Measurements from ENCODE around the gene TGM2. TPM values are rescaled to one million over a fixed set of nuclear protein-coding genes. Genes with fewer than 3 reads are reported as not detected.
"Not testable (repeated sequence)": the region's sequence is repeated elsewhere in the genome, so short reads cannot be mapped to it uniquely, and the experiment has no call there.

Gene TGM2
- total RNA-seq, 1 experiment from 2014 or later = 138 TPM

- peaks cover 31% of the 10 kb centered on the region for H3K4me1 ChIP-seq
- Mint-ChIP-seq H3K9me3 (ENCODE audit: unreplicated experiment) (peaks cover 2% of the 10 kb centered on the region), H3K36me3 (ENCODE audit: insufficient read depth, unreplicated experiment) (peaks cover 13% of the 10 kb centered on the region), H3K27ac (ENCODE audit: unreplicated experiment) (peak overlapping the region; percentile 15), H3K4me3 (ENCODE audit: unreplicated experiment) (no peak overlapping the region), H3K4me1 (ENCODE audit: low read depth, unreplicated experiment) (peaks cover 37% of the 10 kb centered on the region), H3K27me3 (ENCODE audit: insufficient read depth, unreplicated experiment) (no peaks in the 10 kb centered on the region)
- no peaks in the 10 kb centered on the region for H3K9me3 ChIP-seq
- H3K36me3 ChIP-seq (ENCODE audit: control insufficient read depth, insufficient read depth, low read length) = no peaks in the 10 kb centered on the region
- no peak overlapping the region for H3K4me3 ChIP-seq (ENCODE audit: low read depth, low read length)
- no peak for DNase-seq
- TF ChIP-seq, protein P1, sequence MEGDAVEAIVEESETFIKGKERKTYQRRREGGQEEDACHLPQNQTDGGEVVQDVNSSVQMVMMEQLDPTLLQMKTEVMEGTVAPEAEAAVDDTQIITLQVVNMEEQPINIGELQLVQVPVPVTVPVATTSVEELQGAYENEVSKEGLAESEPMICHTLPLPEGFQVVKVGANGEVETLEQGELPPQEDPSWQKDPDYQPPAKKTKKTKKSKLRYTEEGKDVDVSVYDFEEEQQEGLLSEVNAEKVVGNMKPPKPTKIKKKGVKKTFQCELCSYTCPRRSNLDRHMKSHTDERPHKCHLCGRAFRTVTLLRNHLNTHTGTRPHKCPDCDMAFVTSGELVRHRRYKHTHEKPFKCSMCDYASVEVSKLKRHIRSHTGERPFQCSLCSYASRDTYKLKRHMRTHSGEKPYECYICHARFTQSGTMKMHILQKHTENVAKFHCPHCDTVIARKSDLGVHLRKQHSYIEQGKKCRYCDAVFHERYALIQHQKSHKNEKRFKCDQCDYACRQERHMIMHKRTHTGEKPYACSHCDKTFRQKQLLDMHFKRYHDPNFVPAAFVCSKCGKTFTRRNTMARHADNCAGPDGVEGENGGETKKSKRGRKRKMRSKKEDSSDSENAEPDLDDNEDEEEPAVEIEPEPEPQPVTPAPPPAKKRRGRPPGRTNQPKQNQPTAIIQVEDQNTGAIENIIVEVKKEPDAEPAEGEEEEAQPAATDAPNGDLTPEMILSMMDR (IDR thresholded peaks at IDR 0.05; ENCODE audit: insufficient read depth in 1 of 2, low read depth in 1 of 2, low read length in 1 of 2, severe bottlenecking in 1 of 2, unreplicated experiment in 1 of 2) = peak; percentile 20 to 31
- no peaks in the 10 kb centered on the region for H3K27me3 ChIP-seq (replicated peaks; ENCODE audit: control insufficient read depth, insufficient read depth, low read length)
- intact Hi-C loops (cut with micrococcal nuclease; ENCODE audit: unreplicated experiment) = no loop called here
- ChIA-PET CTCF (no interaction called here), POLR2A (no interaction called here)
- BruUV-seq (replicated peaks) = no TSS peak
These were observed 58.6 kb downstream of the TGM2 start for GRCh38 chr20:38106461-38106860.

GRCh38 chr20:38104285-38104684 is 60.8 kb downstream of the TGM2 start:
- intact Hi-C loops (cut with micrococcal nuclease; ENCODE audit: unreplicated experiment) = no loop called here
- H3K4me1 ChIP-seq = peaks cover 9% of the 10 kb centered on the region
- Mint-ChIP-seq H3K36me3 (ENCODE audit: insufficient read depth, unreplicated experiment) (peaks cover under 1% of the 10 kb centered on the region), H3K4me3 (ENCODE audit: unreplicated experiment) (no peak overlapping the region), H3K27ac (ENCODE audit: unreplicated experiment) (no peak overlapping the region), H3K27me3 (ENCODE audit: insufficient read depth, unreplicated experiment) (no peaks in the 10 kb centered on the region), H3K4me1 (ENCODE audit: low read depth, unreplicated experiment) (peaks cover 15% of the 10 kb centered on the region), H3K9me3 (ENCODE audit: unreplicated experiment) (peaks cover 23% of the 10 kb centered on the region)
- TF ChIP-seq, protein P1 (IDR thresholded peaks at IDR 0.05; ENCODE audit: insufficient read depth in 1 of 2, low read depth in 1 of 2, low read length in 1 of 2, severe bottlenecking in 1 of 2, unreplicated experiment in 1 of 2) = no peak
- ChIA-PET CTCF (no interaction called here), POLR2A (no interaction called here)
- H3K9me3 ChIP-seq = 0 out of 2 replicates have a peak, but pooled peaks cover 5% of the 10 kb centered on the region
- no peaks in the 10 kb centered on the region for H3K36me3 ChIP-seq (ENCODE audit: control insufficient read depth, insufficient read depth, low read length)
- no peak overlapping the region for H3K4me3 ChIP-seq (ENCODE audit: low read depth, low read length)
- BruUV-seq (replicated peaks) = no TSS peak
- H3K27me3 ChIP-seq (replicated peaks; ENCODE audit: control insufficient read depth, insufficient read depth, low read length) = no peaks in the 10 kb centered on the region
- DNase-seq = no peak

GRCh38 chr20:38102206-38102605 is 62.9 kb downstream of the TGM2 start:
- H3K4me1 Mint-ChIP-seq (ENCODE audit: low read depth, unreplicated experiment); H3K27me3 Mint-ChIP-seq (ENCODE audit: insufficient read depth, unreplicated experiment); H3K4me3 Mint-ChIP-seq (ENCODE audit: unreplicated experiment); H3K36me3 Mint-ChIP-seq (ENCODE audit: insufficient read depth, unreplicated experiment); H3K4me3 ChIP-seq (ENCODE audit: low read depth, low read length); CTCF ChIA-PET; H3K27ac Mint-ChIP-seq (ENCODE audit: unreplicated experiment); BruUV-seq (replicated peaks); intact Hi-C loops (cut with micrococcal nuclease; ENCODE audit: unreplicated experiment); DNase-seq; POLR2A ChIA-PET; H3K36me3 ChIP-seq (ENCODE audit: control insufficient read depth, insufficient read depth, low read length); H3K27me3 ChIP-seq (replicated peaks; ENCODE audit: control insufficient read depth, insufficient read depth, low read length); H3K4me1 ChIP-seq; H3K9me3 ChIP-seq: not testable (repeated sequence)
- peaks cover 25% of the 10 kb centered on the region for H3K9me3 Mint-ChIP-seq (ENCODE audit: unreplicated experiment)

GRCh38 chr20:38098952-38099351 is 66.1 kb downstream of the TGM2 start:
- TF ChIP-seq, protein P1 (IDR thresholded peaks at IDR 0.05; ENCODE audit: insufficient read depth in 1 of 2, low read depth in 1 of 2, low read length in 1 of 2, severe bottlenecking in 1 of 2, unreplicated experiment in 1 of 2) = no peak
- no peak for DNase-seq
- intact Hi-C loops (cut with micrococcal nuclease; ENCODE audit: unreplicated experiment) = no loop called here
- ChIA-PET CTCF (interaction anchor here (0.8 to 1.2 kb wide), 3 partner anchors 26 to 122 kb away, joined by 3 to 5 read pairs (median 3); no protein-coding TSS in a partner anchor), POLR2A (interaction anchor here (0.6 kb wide), 1 partner anchor 20 kb away, joined by 5 read pairs; no protein-coding TSS in a partner anchor)
- Mint-ChIP-seq H3K27me3 (ENCODE audit: insufficient read depth, unreplicated experiment) (no peaks in the 10 kb centered on the region), H3K4me1 (ENCODE audit: low read depth, unreplicated experiment) (peaks cover 8% of the 10 kb centered on the region), H3K9me3 (ENCODE audit: unreplicated experiment) (peaks cover 25% of the 10 kb centered on the region), H3K4me3 (ENCODE audit: unreplicated experiment) (no peak overlapping the region), H3K36me3 (ENCODE audit: insufficient read depth, unreplicated experiment) (peaks cover 8% of the 10 kb centered on the region), H3K27ac (ENCODE audit: unreplicated experiment) (no peak overlapping the region)
- no peak overlapping the region for H3K4me3 ChIP-seq (ENCODE audit: low read depth, low read length)
- H3K4me1 ChIP-seq = peaks cover 7% of the 10 kb centered on the region; the same call in 1 of the 2 replicates
- BruUV-seq (replicated peaks) = no TSS peak
- H3K36me3 ChIP-seq (ENCODE audit: control insufficient read depth, insufficient read depth, low read length) = no peaks in the 10 kb centered on the region
- 0 out of 2 replicates have a peak, but pooled peaks cover 5% of the 10 kb centered on the region for H3K9me3 ChIP-seq
- H3K27me3 ChIP-seq (replicated peaks; ENCODE audit: control insufficient read depth, insufficient read depth, low read length) = no peaks in the 10 kb centered on the region

Measured in Caco-2 (cell line).